A549 treated with CORT108297 at 1 μM for 4 hours (cell line): ENCODE measurements around the gene BCHE. TPM values are rescaled to one million over a fixed set of nuclear protein-coding genes. Genes with fewer than 3 reads are reported as not detected.

ENCODE experiments used
- total RNA-seq: library from RNA; stranded (reverse); fragments of 200-300 nt; extraction: Qiagen RNA extraction; gene quantifications from 5 replicates; pipeline ENCODE4 v1.2.3, GENCODE V29; 2022

BCHE gene
- total RNA-seq, result 0.83 to 1.3 TPM (median 0.93 TPM) in 5 replicates

DNA sequence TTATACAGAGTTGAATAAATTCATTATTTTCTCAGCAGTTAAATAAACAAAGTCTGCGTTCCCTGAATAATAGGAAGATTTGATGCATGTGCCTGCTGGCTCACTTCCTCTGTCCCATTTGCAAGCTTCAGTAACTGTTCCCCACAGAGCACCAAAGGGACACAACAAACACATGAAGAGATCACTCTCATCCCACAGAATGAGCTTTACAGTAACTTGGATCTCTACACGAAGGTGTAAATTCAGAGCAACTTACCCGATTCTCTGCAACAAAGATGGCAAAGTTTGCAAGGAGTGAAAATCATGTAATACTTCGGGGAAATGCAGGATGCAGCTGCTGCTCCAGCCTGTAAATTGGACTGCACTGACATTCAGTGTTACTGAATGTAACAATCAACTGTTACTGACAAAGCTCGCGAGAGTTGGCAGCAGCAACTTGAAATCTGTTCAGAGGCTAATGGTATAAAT is at the start of gene BCHE:
BCHE (minus strand) TSS at position 366 of the 468 bp plus-strand sequence. CDS start 6,390 bp downstream, outside the sequence.

